ENCODE measurements around the gene NEURL3. TPM values are rescaled to one million over a fixed set of nuclear protein-coding genes. Genes with fewer than 3 reads are reported as not detected.

Gene NEURL3
- total and polyA plus RNA-seq, 2 of the 4 experiments (the other 2 are of a cell fraction) = not detected

DNA sequence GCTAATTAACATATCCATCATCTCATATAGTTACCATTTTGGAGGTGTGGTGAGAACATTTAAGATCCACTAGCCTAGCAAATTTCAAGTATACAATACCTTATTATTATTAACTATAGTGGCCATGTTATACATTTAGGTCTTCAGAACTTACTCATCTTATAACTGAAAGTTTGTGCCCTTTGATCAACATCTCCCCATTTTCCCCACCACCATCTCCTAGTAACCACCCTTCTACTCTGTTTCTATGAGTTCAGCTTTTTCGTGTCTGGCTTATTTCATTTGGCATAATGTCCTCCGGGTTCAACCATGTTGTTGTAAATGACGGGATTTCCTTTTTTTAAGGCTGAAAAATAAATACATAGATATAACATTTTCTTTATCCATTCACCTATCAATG, 15.9 kb downstream of the NEURL3 start:
- Histone ChIP-seq H3K14ac (replicated peaks; ENCODE audit: low read depth, low read length) (no peak overlapping the region), H3K27me3 (ENCODE audit: control insufficient read depth, insufficient read depth, low read length) (peaks cover 4% of the 10 kb centered on the region), H2AFZ (replicated peaks; ENCODE audit: low read length, poor library complexity) (no peak overlapping the region), H3K23ac (ENCODE audit: low read depth, low read length) (no peak overlapping the region), H2BK15ac (ENCODE audit: low read depth, low read length) (no peak overlapping the region), H3K18ac (ENCODE audit: low read depth, low read length) (no peak overlapping the region), H3K56ac (ENCODE audit: extremely low read depth, insufficient read depth, low read length) (no peak overlapping the region), H4K91ac (ENCODE audit: insufficient read depth, low read depth, low read length) (no peak overlapping the region), H2BK20ac (ENCODE audit: low read depth, low read length) (no peak overlapping the region), H3K9me1 (ENCODE audit: insufficient read depth, low read length) (no peaks in the 10 kb centered on the region), H2AK5ac (ENCODE audit: low read depth, low read length) (no peak overlapping the region), H4K20me1 (ENCODE audit: insufficient read depth, low read length) (0 out of 2 replicates have a peak, but pooled peaks cover 4% of the 10 kb centered on the region), H2BK5ac (ENCODE audit: low read depth, low read length, poor library complexity, severe bottlenecking) (no peak overlapping the region), H2BK120ac (ENCODE audit: low read depth, low read length) (no peak overlapping the region), H3K4me3 (ENCODE audit: insufficient read depth, low read depth, low read length) (no peak overlapping the region), H4K5ac (ENCODE audit: low read depth, low read length) (no peak overlapping the region), H4K8ac (ENCODE audit: low read depth in 2 of 2, low read length in 2 of 2) (no peak overlapping the region), H3K4ac (ENCODE audit: low read depth, low read length) (no peak overlapping the region), H3K9ac (ENCODE audit: low read depth, low read length) (no peak overlapping the region), H3K9me3 (ENCODE audit: control insufficient read depth, insufficient read depth, low read length) (peaks cover 2% of the 10 kb centered on the region), H3K4me2 (ENCODE audit: low read depth, low read length) (no peak overlapping the region), H3K36me3 (ENCODE audit: control insufficient read depth, insufficient read depth, low read length) (no peaks in the 10 kb centered on the region), H2AK9ac (replicated peaks; ENCODE audit: low read depth, low read length, poor library complexity) (no peak overlapping the region), H3K79me1 (ENCODE audit: low read depth in 1 of 2, low read length in 2 of 2) (no peaks in the 10 kb centered on the region), H3K4me1 (ENCODE audit: control insufficient read depth, insufficient read depth, low read length) (peaks cover 3% of the 10 kb centered on the region; the same call in 1 of the 2 replicates), H3K27ac (ENCODE audit: insufficient read depth, low read length) (no peak overlapping the region)
- ChIA-PET CTCF (no interaction called here), POLR2A (ENCODE audit: unreplicated experiment) (no interaction called here)
- BruUV-seq (replicated peaks) = no TSS peak
- WGBS, 2 experiments (ENCODE audit: extremely low coverage in 2 of 2, insufficient read length in 1 of 2) = no CpG with 5 or more reads among the region's 3 CpGs
- ATAC-seq (ENCODE audit: low read depth) (no peak), DNase-seq (no peak)
- TF ChIP-seq, protein P1, sequence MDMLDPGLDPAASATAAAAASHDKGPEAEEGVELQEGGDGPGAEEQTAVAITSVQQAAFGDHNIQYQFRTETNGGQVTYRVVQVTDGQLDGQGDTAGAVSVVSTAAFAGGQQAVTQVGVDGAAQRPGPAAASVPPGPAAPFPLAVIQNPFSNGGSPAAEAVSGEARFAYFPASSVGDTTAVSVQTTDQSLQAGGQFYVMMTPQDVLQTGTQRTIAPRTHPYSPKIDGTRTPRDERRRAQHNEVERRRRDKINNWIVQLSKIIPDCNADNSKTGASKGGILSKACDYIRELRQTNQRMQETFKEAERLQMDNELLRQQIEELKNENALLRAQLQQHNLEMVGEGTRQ (IDR thresholded peaks at IDR 0.05; ENCODE audit: low read depth, low read length) = no peak
- no peak for TF ChIP-seq MXI1 (IDR thresholded peaks at IDR 0.05; ENCODE audit: borderline replicate concordance, low read depth, low read length)
- TF ChIP-seq CHD1 (IDR thresholded peaks at IDR 0.05; ENCODE audit: low read depth, low read length) = no peak
- in situ Hi-C loops (cut with MboI; ENCODE audit: low sequenced_read_pairs) = no loop called here
- intact Hi-C loops (cut with micrococcal nuclease) = no loop called here
- dilution Hi-C loops (cut with HindIII; ENCODE audit: low sequenced_read_pairs, unreplicated experiment) = no loop called here
